RKO (cell line): Measurements from ENCODE around the gene GAS2L1.

Experiments used
- DNase-seq: peaks from one replicate; pipeline ENCODE4 v3.0.0-alpha.2; 2016; ENCODE audit warnings: low spot score

GAS2L1 gene

GRCh38 chr22:29328055-29328454, 21.6 kb downstream of the GAS2L1 start:
- no peak for DNase-seq

- DNase-seq: no peak
These were observed 22.4 kb downstream of the GAS2L1 start for GRCh38 chr22:29328566-29329500.

GRCh38 chr22:29329581-29329980, 23.1 kb downstream of the GAS2L1 start:
- no peak for DNase-seq

GRCh38 chr22:29330291-29330690, 23.8 kb downstream of the GAS2L1 start:
- no peak for DNase-seq

- no peak for DNase-seq
These were observed 24.3 kb downstream of the GAS2L1 start for GRCh38 chr22:29330753-29331152.

- no peak for DNase-seq
These were observed 24.8 kb downstream of the GAS2L1 start for GRCh38 chr22:29331213-29331612.

GRCh38 chr22:29331658-29332300, 25.3 kb downstream of the GAS2L1 start:
- DNase-seq: no peak

GRCh38 chr22:29332886-29333496, 26.5 kb downstream of the GAS2L1 start:
- DNase-seq: no peak

GRCh38 chr22:29334148-29334547, 27.7 kb downstream of the GAS2L1 start:
- no peak for DNase-seq

- no peak for DNase-seq
These were observed 28.4 kb downstream of the GAS2L1 start for GRCh38 chr22:29334696-29335344.

GRCh38 chr22:29335656-29336055, 29.2 kb downstream of the GAS2L1 start:
- no peak for DNase-seq

- DNase-seq: no peak
These were observed 30.5 kb downstream of the GAS2L1 start for GRCh38 chr22:29336751-29337490.

GRCh38 chr22:29337631-29338284, 31.3 kb downstream of the GAS2L1 start:
- DNase-seq: no peak

GRCh38 chr22:29338398-29338797, 31.9 kb downstream of the GAS2L1 start:
- DNase-seq: no peak

GRCh38 chr22:29339381-29340235, 33.2 kb downstream of the GAS2L1 start:
- no peak for DNase-seq

- no peak for DNase-seq
These were observed 34.1 kb downstream of the GAS2L1 start for GRCh38 chr22:29340566-29340965.

GRCh38 chr22:29341056-29341848, 34.8 kb downstream of the GAS2L1 start:
- DNase-seq: no peak

- DNase-seq: no peak
These were observed 35.3 kb downstream of the GAS2L1 start for GRCh38 chr22:29341849-29342127.

GRCh38 chr22:29342177-29342576, 35.7 kb downstream of the GAS2L1 start:
- no peak for DNase-seq
